ENCODE results near the gene SENP6. TPM values are rescaled to one million over a fixed set of nuclear protein-coding genes. Genes with fewer than 3 reads are reported as not detected.
"Not testable (repeated sequence)": the region's sequence is repeated elsewhere in the genome, so short reads cannot be mapped to it uniquely, and the experiment has no call there.

SENP6 gene
- total RNA-seq, 1 donor from 2014 or later: 202 TPM

DNA sequence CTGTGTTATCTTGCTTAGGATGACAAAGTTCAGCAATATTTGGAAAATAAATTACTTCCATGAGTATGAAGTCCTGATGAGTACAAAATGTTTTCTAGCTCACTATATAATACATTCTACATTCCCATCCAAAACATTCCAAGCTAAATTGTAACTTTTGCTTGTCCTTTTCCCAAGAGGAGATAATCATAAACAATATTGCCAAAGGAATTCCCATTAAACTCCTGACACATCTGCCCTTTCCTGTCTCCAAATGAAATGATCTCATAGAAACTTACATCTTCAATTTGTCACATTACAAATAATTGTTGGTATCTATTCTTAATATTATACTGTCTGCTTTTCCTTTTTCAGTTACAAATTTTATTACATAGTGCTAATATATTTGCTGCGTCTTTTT is 20.4 kb upstream of the SENP6 start:
- Mint-ChIP-seq H3K4me3 (no peak overlapping the region), H3K9me3 (peaks cover 12% of the 10 kb centered on the region), H3K27me3 (ENCODE audit: insufficient read depth, low read depth) (peaks cover 2% of the 10 kb centered on the region), H3K4me1 (no peaks in the 10 kb centered on the region), H3K36me3 (no peaks in the 10 kb centered on the region), H3K27ac (no peak overlapping the region)
- Histone ChIP-seq H3K79me2 (ENCODE audit: low read depth) (no peaks in the 10 kb centered on the region), H3K9ac (no peak overlapping the region), H3K4me1 (no peaks in the 10 kb centered on the region), H4K20me1 (ENCODE audit: low read depth) (no peaks in the 10 kb centered on the region), H3K36me3 (no peaks in the 10 kb centered on the region), H3K4me3 (no peak overlapping the region), H3K4me2 (no peak overlapping the region), H3F3A (ENCODE audit: low read depth) (no peaks in the 10 kb centered on the region), H3K9me3 (ENCODE audit: low read depth) (peaks cover 5% of the 10 kb centered on the region), H3K27me3 (no peaks in the 10 kb centered on the region), H3K27ac (no peak overlapping the region), H2AFZ (replicated peaks) (no peak overlapping the region)
- TF ChIP-seq, protein P1, sequence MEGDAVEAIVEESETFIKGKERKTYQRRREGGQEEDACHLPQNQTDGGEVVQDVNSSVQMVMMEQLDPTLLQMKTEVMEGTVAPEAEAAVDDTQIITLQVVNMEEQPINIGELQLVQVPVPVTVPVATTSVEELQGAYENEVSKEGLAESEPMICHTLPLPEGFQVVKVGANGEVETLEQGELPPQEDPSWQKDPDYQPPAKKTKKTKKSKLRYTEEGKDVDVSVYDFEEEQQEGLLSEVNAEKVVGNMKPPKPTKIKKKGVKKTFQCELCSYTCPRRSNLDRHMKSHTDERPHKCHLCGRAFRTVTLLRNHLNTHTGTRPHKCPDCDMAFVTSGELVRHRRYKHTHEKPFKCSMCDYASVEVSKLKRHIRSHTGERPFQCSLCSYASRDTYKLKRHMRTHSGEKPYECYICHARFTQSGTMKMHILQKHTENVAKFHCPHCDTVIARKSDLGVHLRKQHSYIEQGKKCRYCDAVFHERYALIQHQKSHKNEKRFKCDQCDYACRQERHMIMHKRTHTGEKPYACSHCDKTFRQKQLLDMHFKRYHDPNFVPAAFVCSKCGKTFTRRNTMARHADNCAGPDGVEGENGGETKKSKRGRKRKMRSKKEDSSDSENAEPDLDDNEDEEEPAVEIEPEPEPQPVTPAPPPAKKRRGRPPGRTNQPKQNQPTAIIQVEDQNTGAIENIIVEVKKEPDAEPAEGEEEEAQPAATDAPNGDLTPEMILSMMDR (IDR thresholded peaks at IDR 0.05): no peak
- TF ChIP-seq EZH2phosphoT487 (IDR thresholded peaks at IDR 0.05): no peak
- DNase-seq (ENCODE audit: low spot score): no peak

DNA sequence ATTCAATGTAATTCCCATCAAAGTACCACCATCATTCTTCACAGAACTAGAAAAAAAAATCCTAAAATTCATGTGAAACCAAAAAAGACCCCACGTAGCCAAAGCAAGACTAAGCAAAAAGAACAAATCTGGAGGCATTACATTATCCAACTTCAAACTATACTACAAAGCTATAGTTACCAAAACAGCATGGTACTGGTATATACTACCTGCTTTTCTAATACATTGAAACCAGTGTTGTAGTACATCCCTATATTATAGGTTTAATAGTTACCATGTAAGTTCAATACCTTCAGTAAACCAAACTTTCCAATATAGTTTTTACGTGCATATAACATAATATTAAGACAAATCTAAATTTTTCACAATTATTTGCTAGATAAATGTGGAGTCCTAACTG is 17.1 kb upstream of the SENP6 start:
- H3K9me3 ChIP-seq (ENCODE audit: low read depth); H4K20me1 ChIP-seq (ENCODE audit: low read depth); H2AFZ ChIP-seq (replicated peaks); H3K27ac ChIP-seq; H3K4me1 ChIP-seq; H3K4me1 Mint-ChIP-seq; H3K27ac Mint-ChIP-seq; H3F3A ChIP-seq (ENCODE audit: low read depth); H3K36me3 ChIP-seq; H3K27me3 Mint-ChIP-seq (ENCODE audit: insufficient read depth, low read depth); H3K4me2 ChIP-seq; DNase-seq (ENCODE audit: low spot score); H3K9ac ChIP-seq; H3K4me3 Mint-ChIP-seq; H3K36me3 Mint-ChIP-seq; H3K27me3 ChIP-seq; H3K4me3 ChIP-seq; H3K79me2 ChIP-seq (ENCODE audit: low read depth): not testable (repeated sequence)
- peaks cover 12% of the 10 kb centered on the region for H3K9me3 Mint-ChIP-seq

DNA sequence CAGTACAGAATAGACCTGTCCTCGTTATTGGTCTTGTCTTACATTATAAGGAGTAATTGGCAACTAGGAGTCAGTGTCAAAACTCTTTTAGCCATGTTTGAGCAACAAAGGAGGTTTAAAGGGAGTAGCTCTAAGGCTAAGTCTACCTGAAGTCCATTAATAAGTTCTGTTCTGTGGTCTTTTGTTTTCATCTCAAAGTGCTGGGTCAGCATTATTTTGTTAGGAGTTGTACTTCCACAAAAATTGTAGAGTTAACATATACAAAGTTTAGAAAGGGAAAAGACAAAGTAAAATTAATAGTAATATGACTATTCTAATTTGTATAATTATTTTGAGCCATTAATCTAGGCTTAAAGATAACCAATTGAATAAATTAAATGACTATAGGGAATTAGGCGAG is 12.7 kb upstream of the SENP6 start:
- Mint-ChIP-seq H3K4me3 (no peak overlapping the region), H3K4me1 (no peaks in the 10 kb centered on the region), H3K9me3 (peaks cover 6% of the 10 kb centered on the region), H3K36me3 (no peaks in the 10 kb centered on the region), H3K27me3 (ENCODE audit: insufficient read depth, low read depth) (no peaks in the 10 kb centered on the region), H3K27ac (no peak overlapping the region)
- Histone ChIP-seq H3K36me3 (no peaks in the 10 kb centered on the region), H3K4me1 (no peaks in the 10 kb centered on the region), H3F3A (ENCODE audit: low read depth) (no peaks in the 10 kb centered on the region), H3K9me3 (ENCODE audit: low read depth) (peaks cover 5% of the 10 kb centered on the region), H3K27ac (no peak overlapping the region), H3K79me2 (ENCODE audit: low read depth) (no peaks in the 10 kb centered on the region), H2AFZ (replicated peaks) (no peak overlapping the region), H3K4me2 (no peak overlapping the region), H3K27me3 (no peaks in the 10 kb centered on the region), H4K20me1 (ENCODE audit: low read depth) (no peaks in the 10 kb centered on the region), H3K9ac (no peak overlapping the region), H3K4me3 (no peak overlapping the region)
- no peak for DNase-seq (ENCODE audit: low spot score)
- TF ChIP-seq, protein P1 (IDR thresholded peaks at IDR 0.05): no peak
- TF ChIP-seq EZH2phosphoT487 (IDR thresholded peaks at IDR 0.05) (no peak), EZH2 (IDR thresholded peaks at IDR 0.05) (no peak)

DNA sequence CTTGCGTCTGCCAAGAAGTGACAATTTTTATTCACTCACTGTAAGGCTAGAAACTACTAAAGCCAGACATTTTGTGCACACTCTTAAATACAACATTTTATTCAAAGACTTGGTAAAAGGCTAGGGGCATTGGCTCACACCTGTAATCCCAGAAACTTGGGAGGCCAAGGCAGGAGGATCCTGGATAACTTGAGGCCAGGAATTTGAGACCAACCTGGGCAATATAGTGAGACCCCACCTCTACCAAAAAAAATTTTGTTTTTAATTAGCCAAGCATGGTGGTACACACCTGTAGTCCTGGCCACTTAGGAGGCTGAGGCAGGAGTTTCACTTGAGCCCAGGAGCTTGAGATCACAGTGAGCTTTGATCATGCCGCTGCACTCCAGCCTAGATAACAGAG is 11.3 kb upstream of the SENP6 start:
- H3K27me3 ChIP-seq: no peaks in the 10 kb centered on the region
- H3K4me1 ChIP-seq: no peaks in the 10 kb centered on the region
- no peak overlapping the region for H3K4me2 ChIP-seq
- H3K79me2 ChIP-seq (ENCODE audit: low read depth): no peaks in the 10 kb centered on the region
- H3F3A ChIP-seq (ENCODE audit: low read depth): no peaks in the 10 kb centered on the region
- H3K9me3 Mint-ChIP-seq: no peaks in the 10 kb centered on the region
- H4K20me1 ChIP-seq (ENCODE audit: low read depth): no peaks in the 10 kb centered on the region
- H3K27me3 Mint-ChIP-seq (ENCODE audit: insufficient read depth, low read depth): no peaks in the 10 kb centered on the region
- no peak overlapping the region for H3K4me3 ChIP-seq
- no peaks in the 10 kb centered on the region for H3K36me3 Mint-ChIP-seq
- no peak overlapping the region for H3K27ac ChIP-seq
- H3K9ac ChIP-seq: no peak overlapping the region
- H3K36me3 ChIP-seq: no peaks in the 10 kb centered on the region
- no peak overlapping the region for H3K27ac Mint-ChIP-seq
- H2AFZ ChIP-seq (replicated peaks): no peak overlapping the region
- H3K4me1 Mint-ChIP-seq: no peaks in the 10 kb centered on the region
- TF ChIP-seq EZH2 (IDR thresholded peaks at IDR 0.05): no peak
- TF ChIP-seq EZH2phosphoT487 (IDR thresholded peaks at IDR 0.05): no peak
- TF ChIP-seq, protein P1 (IDR thresholded peaks at IDR 0.05): no peak
- no peak for DNase-seq (ENCODE audit: low spot score)
- no peaks in the 10 kb centered on the region for H3K9me3 ChIP-seq (ENCODE audit: low read depth)
- no peak overlapping the region for H3K4me3 Mint-ChIP-seq

DNA sequence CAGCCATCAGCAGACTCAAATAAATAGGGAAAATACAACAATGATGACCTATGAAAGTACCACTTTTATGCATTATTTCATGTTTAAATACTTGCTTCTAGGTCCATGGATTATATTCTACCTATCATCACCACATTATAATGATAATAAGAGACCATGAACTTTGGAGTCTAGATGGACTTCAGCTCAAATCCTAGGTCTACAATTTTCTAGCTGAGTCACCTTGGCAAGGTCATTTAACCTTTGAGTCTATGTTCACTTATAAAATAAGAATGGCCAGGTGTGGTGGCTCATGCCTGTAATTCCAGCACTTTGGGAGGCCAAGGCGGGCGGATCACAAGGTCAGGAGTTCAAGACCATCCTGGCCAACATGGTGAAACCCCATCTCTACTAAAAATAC is 5.3 kb upstream of the SENP6 start:
- H3K27ac ChIP-seq; H3K36me3 Mint-ChIP-seq; H3K4me1 ChIP-seq; H3K9me3 Mint-ChIP-seq; H3K4me3 Mint-ChIP-seq; H3K36me3 ChIP-seq; H3K27ac Mint-ChIP-seq; H3K27me3 ChIP-seq; H3K4me3 ChIP-seq; H2AFZ ChIP-seq (replicated peaks); DNase-seq (ENCODE audit: low spot score); H4K20me1 ChIP-seq (ENCODE audit: low read depth); H3K4me2 ChIP-seq; H3K9me3 ChIP-seq (ENCODE audit: low read depth); H3K9ac ChIP-seq; H3K27me3 Mint-ChIP-seq (ENCODE audit: insufficient read depth, low read depth): not testable (repeated sequence)
- H3K79me2 ChIP-seq (ENCODE audit: low read depth): peaks cover 15% of the 10 kb centered on the region
- peaks cover 12% of the 10 kb centered on the region for H3K4me1 Mint-ChIP-seq
- H3F3A ChIP-seq (ENCODE audit: low read depth): peaks cover 15% of the 10 kb centered on the region
